Muscle layer of duodenum (tissue), 2 donors: Measurements from ENCODE around the gene KPNA6.
"Not testable (repeated sequence)": the region's sequence is repeated elsewhere in the genome, so short reads cannot be mapped to it uniquely, and the experiment has no call there.

ENCODE experiments used
- H3K27ac ChIP-seq: one replicate; pipeline ENCODE4 v1.7.0; 2013; ENCODE audit warnings: mild to moderate bottlenecking, low read length
- H3K27me3 ChIP-seq: one replicate; pipeline ENCODE4 v1.7.0; 2013; ENCODE audit warnings: low read depth, mild to moderate bottlenecking, control low read depth, low read length
- H3K36me3 ChIP-seq, 2 donors: one replicate each; pipeline ENCODE4 v1.7.0; 2013; ENCODE audit warnings: low read length in 2 of 2, control low read depth in 1 of 2, mild to moderate bottlenecking in 1 of 2; ENCODE audit not compliant: insufficient read depth in 2 of 2, control insufficient read depth in 1 of 2
- H3K4me1 ChIP-seq, 2 donors: one replicate each; pipeline ENCODE4 v1.7.0; 2013; ENCODE audit warnings: low read length in 2 of 2, mild to moderate bottlenecking in 2 of 2, control low read depth in 1 of 2, moderate library complexity in 1 of 2; ENCODE audit not compliant: insufficient read depth in 2 of 2, control insufficient read depth in 1 of 2
- H3K4me3 ChIP-seq, 2 donors: one replicate each; pipeline ENCODE4 v1.7.0; 2013; ENCODE audit warnings: low read length in 2 of 2, low read depth in 1 of 2, mild to moderate bottlenecking in 1 of 2
- H3K9me3 ChIP-seq, 2 donors: one replicate each; pipeline ENCODE4 v1.7.0; 2013; ENCODE audit warnings: low read length in 2 of 2, control low read depth in 1 of 2, mild to moderate bottlenecking in 1 of 2; ENCODE audit not compliant: control insufficient read depth in 1 of 2
- donor health status: healthy.

The KPNA6 gene

GRCh38 chr1:32107742-32108661 lies at the start of gene KPNA6:
Gene KPNA6 (plus strand): TSS chr1:32108056. CDS start chr1:32108131, 75 bp downstream.
- H3K4me1 ChIP-seq = peaks cover 0 to 31% of the 10 kb centered on the region in 2 donors
- H3K9me3 ChIP-seq = no peaks in the 10 kb centered on the region

GRCh38 chr1:32060914-32061313 lies 46.9 kb upstream of the KPNA6 start:
- Histone ChIP-seq H3K4me1 (peaks cover 4 to 16% of the 10 kb centered on the region in 2 donors), H3K27ac (no peak overlapping the region), H3K4me3 (no peak overlapping the region), H3K36me3 (peaks cover 37 to 42% of the 10 kb centered on the region in 2 donors), H3K9me3 (no peaks in the 10 kb centered on the region), H3K27me3 (no peaks in the 10 kb centered on the region)

More at GRCh38 chr1:32107742-32108661, at the start of gene KPNA6:
- H3K36me3 ChIP-seq = peaks cover 0 to 6% of the 10 kb centered on the region in 2 donors
- peak within 1 kb of the TSS; percentile 97 to 99 for H3K4me3 ChIP-seq
- no peaks in the 10 kb centered on the region for H3K27me3 ChIP-seq
- H3K27ac ChIP-seq = peak within 1 kb of the TSS; percentile 95

GRCh38 chr1:32062867-32063230 lies 45.0 kb upstream of the KPNA6 start:
- H3K36me3 ChIP-seq = peaks cover 27 to 31% of the 10 kb centered on the region in 2 donors
- H3K9me3 ChIP-seq = no peaks in the 10 kb centered on the region
- peak overlapping the region; percentile 58 for H3K27ac ChIP-seq
- H3K27me3 ChIP-seq = no peaks in the 10 kb centered on the region
- H3K4me3 ChIP-seq = no peak overlapping the region
- peaks cover 11 to 16% of the 10 kb centered on the region in 2 donors for H3K4me1 ChIP-seq

- Histone ChIP-seq H3K9me3 (no peaks in the 10 kb centered on the region), H3K27me3 (no peaks in the 10 kb centered on the region), H3K27ac (no peak overlapping the region), H3K36me3 (peaks cover 25 to 27% of the 10 kb centered on the region in 2 donors), H3K4me1 (peaks cover 11 to 16% of the 10 kb centered on the region in 2 donors), H3K4me3 (no peak overlapping the region)
Measured at GRCh38 chr1:32063261-32063681, 44.6 kb upstream of the KPNA6 start.

- H3K4me1 ChIP-seq = peaks cover 11 to 16% of the 10 kb centered on the region in 2 donors
- not testable (repeated sequence) for H3K36me3 ChIP-seq, H3K27ac ChIP-seq, H3K27me3 ChIP-seq, H3K4me3 ChIP-seq, H3K9me3 ChIP-seq
Measured at GRCh38 chr1:32065613-32066488, 42.0 kb upstream of the KPNA6 start.

- Histone ChIP-seq H3K9me3 (no peaks in the 10 kb centered on the region), H3K27ac (no peak overlapping the region), H3K4me3 (no peak overlapping the region), H3K4me1 (peaks cover 11 to 16% of the 10 kb centered on the region in 2 donors), H3K27me3 (no peaks in the 10 kb centered on the region), H3K36me3 (peaks cover 1 to 2% of the 10 kb centered on the region in 2 donors)
Measured at GRCh38 chr1:32066489-32066873, 41.4 kb upstream of the KPNA6 start.

GRCh38 chr1:32068957-32069588 lies 38.8 kb upstream of the KPNA6 start:
- no peak overlapping the region for H3K27ac ChIP-seq
- no peaks in the 10 kb centered on the region for H3K36me3 ChIP-seq
- H3K4me3 ChIP-seq = no peak overlapping the region
- H3K9me3 ChIP-seq = no peaks in the 10 kb centered on the region
- no peaks in the 10 kb centered on the region for H3K27me3 ChIP-seq
- peaks cover 10 to 11% of the 10 kb centered on the region in 2 donors for H3K4me1 ChIP-seq

GRCh38 chr1:32071758-32072621 lies 35.9 kb upstream of the KPNA6 start:
- Histone ChIP-seq H3K27me3 (no peaks in the 10 kb centered on the region), H3K4me3 (peak overlapping the region; percentile 86 to 88), H3K4me1 (peaks cover 3 to 11% of the 10 kb centered on the region in 2 donors), H3K9me3 (no peaks in the 10 kb centered on the region), H3K36me3 (peaks cover 5 to 9% of the 10 kb centered on the region in 2 donors), H3K27ac (peak overlapping the region; percentile 79)

- Histone ChIP-seq H3K36me3 (peaks cover 13 to 17% of the 10 kb centered on the region in 2 donors), H3K27ac (peak within 1 kb of the TSS; percentile 79), H3K27me3 (no peaks in the 10 kb centered on the region), H3K4me1 (peaks cover 3 to 11% of the 10 kb centered on the region in 2 donors), H3K4me3 (peak within 1 kb of the TSS; percentile 86 to 88), H3K9me3 (no peaks in the 10 kb centered on the region)
Measured at GRCh38 chr1:32072622-32073298, 35.1 kb upstream of the KPNA6 start, which contains the start of gene TMEM39B. Gene TMEM39B (plus strand): TSS chr1:32072939. CDS start chr1:32073048, 109 bp downstream.
